Measurements from ENCODE around the gene CDK2AP2. TPM values are rescaled to one million over a fixed set of nuclear protein-coding genes. Genes with fewer than 3 reads are reported as not detected.
A peak's percentile ranks its signal among the peaks of the same experiment; 100 is the strongest.

CDK2AP2 gene
- total and polyA plus RNA-seq, 2 of the 8 experiments (the other 6 are each of a cell fraction or from before 2014, with no cell fraction given), result 49.6 to 65.1 TPM

DNA sequence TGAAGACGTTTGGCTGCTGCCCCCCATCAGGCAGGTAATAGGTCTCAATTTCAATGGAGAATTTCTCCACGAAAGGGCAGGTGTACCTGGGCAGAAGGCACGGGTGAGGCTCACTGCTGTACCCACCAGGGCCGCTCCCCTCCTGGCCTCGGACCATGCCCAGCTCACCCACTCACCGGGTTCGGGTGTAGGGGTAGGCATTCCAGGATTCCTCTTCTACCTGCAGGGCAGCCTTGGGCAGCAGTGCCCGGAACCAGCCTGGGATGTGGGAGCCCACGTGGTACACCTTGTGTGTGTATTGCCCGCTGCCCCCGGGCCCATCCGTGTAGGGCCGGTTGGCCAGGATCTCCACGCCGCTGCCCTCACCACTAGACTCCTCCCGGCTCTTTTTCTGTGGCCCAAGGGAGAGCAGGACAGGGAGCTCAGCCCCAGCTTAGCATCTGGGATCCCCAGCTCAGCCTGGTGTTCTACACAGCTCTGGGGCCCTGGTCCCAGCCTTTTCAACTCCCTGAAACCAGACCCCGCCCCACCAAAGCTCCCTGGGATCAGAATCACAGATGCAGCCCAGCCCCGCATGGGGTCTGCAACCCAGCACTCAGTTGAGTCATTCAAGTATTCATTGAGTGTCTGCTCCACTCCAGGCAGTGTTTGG is 5.5 kb downstream of the CDK2AP2 start:
- no peak for DNase-seq (ENCODE audit: low read depth in 1 of 2, low spot score in 2 of 2)
- Histone ChIP-seq H3K27ac (ENCODE audit: low read depth, low read length) (no peak overlapping the region), H3K9me3 (ENCODE audit: insufficient read depth in 2 of 2, low read depth in 1 of 2, low read length in 1 of 2) (no peaks in the 10 kb centered on the region), H2BK12ac (ENCODE audit: low read depth, low read length) (no peak overlapping the region), H4K8ac (ENCODE audit: extremely low read depth, insufficient read depth, low read length) (0 out of 2 replicates have a peak overlapping the region, but pooled peaks have one; percentile 35), H3K56ac (replicated peaks; ENCODE audit: insufficient read length, low read depth, low read length) (no peak overlapping the region), H4K91ac (replicated peaks; ENCODE audit: insufficient read length, low read length) (no peak overlapping the region), H3K9ac (replicated peaks in 1 of 4; ENCODE audit: extremely low read depth in 1 of 4, low read depth in 3 of 4, low read length in 3 of 4) (no peak overlapping the region), H3K14ac (ENCODE audit: insufficient read length) (no peak overlapping the region), H2BK120ac (replicated peaks; ENCODE audit: low read depth, low read length) (no peak overlapping the region), H3K23ac (ENCODE audit: insufficient read length) (no peak overlapping the region), H2BK5ac (ENCODE audit: low read depth, low read length) (no peak overlapping the region), H3K4me2 (ENCODE audit: insufficient read depth in 1 of 2, low read depth in 2 of 2, low read length in 2 of 2) (no peak overlapping the region), H3K36me3 (ENCODE audit: control insufficient read depth in 2 of 4, insufficient read depth in 4 of 4, low read length in 3 of 4) (peaks cover 0 to 8% (median 2%) of the 10 kb centered on the region in 4 experiments; a peak in 5 of 8 replicates), H3K4me1 (replicated peaks in 1 of 4; ENCODE audit: control insufficient read depth in 3 of 4, insufficient read depth in 4 of 4, low read length in 3 of 4) (peaks cover 0 to 26% (median 10%) of the 10 kb centered on the region in 4 experiments; a peak in 6 of 7 replicates), H2AFZ (ENCODE audit: low read length) (no peak overlapping the region), H3K27me3 (replicated peaks in 1 of 4; ENCODE audit: control insufficient read depth in 3 of 4, extremely low read depth in 1 of 4, insufficient read depth in 3 of 4, low read length in 3 of 4) (peaks cover 0 to 8% (median 4%) of the 10 kb centered on the region in 4 experiments; a peak in 3 of 7 replicates), H3K23me2 (ENCODE audit: low read depth, low read length) (peaks cover 17% of the 10 kb centered on the region; the same call in 1 of the 2 replicates), H3K18ac (ENCODE audit: extremely low read depth, low read length) (no peak overlapping the region), H3K79me2 (ENCODE audit: control insufficient read depth in 1 of 2, insufficient read depth in 2 of 2, low read length in 2 of 2) (0 out of 4 replicates have a peak, but pooled peaks cover 0 to 8% of the 10 kb centered on the region in 2 experiments), H3K79me1 (ENCODE audit: low read depth, low read length) (no peaks in the 10 kb centered on the region), H2BK20ac (ENCODE audit: low read length) (no peak overlapping the region), H4K5ac (ENCODE audit: insufficient read length, low read depth, low read length) (no peak overlapping the region), H3K4ac (replicated peaks; ENCODE audit: insufficient read length, low read depth, low read length) (no peak overlapping the region), H2AK5ac (ENCODE audit: low read depth, low read length) (no peak overlapping the region), H4K20me1 (replicated peaks in 1 of 2; ENCODE audit: control insufficient read depth in 1 of 2, insufficient read depth in 2 of 2, low read length in 2 of 2) (peaks cover 4 to 16% of the 10 kb centered on the region in 2 experiments), H2BK15ac (ENCODE audit: low read length) (no peak overlapping the region), H3K4me3 (ENCODE audit: extremely low read depth in 1 of 4, insufficient read depth in 2 of 4, low read depth in 3 of 4, low read length in 4 of 4) (no peak overlapping the region)
- TF ChIP-seq KDM1A (IDR thresholded peaks at IDR 0.05; ENCODE audit: borderline replicate concordance, low read length) (no peak), YY1 (IDR thresholded peaks at IDR 0.05; ENCODE audit: low read depth, low read length) (no peak), KDM4A (IDR thresholded peaks at IDR 0.05; ENCODE audit: low read depth, low read length, severe bottlenecking) (no peak), TAF1 (IDR thresholded peaks at IDR 0.05; ENCODE audit: low read depth, low read length) (no peak), EGR1 (IDR thresholded peaks at IDR 0.05; ENCODE audit: borderline replicate concordance, low read depth, low read length) (no peak), JUN (IDR thresholded peaks at IDR 0.05; ENCODE audit: low read depth, low read length) (no peak), POU5F1 (IDR thresholded peaks at IDR 0.05; ENCODE audit: low read depth, low read length) (no peak)
- ChIA-PET POLR2A (ENCODE audit: partially characterized antibody) (interaction anchor here (1.3 kb wide), 1 partner anchor 11 kb away, joined by 3 read pairs; no protein-coding TSS in a partner anchor), CTCF (ENCODE audit: partially characterized antibody) (interaction anchor here (1.2 to 1.4 kb wide), 3 partner anchors 10 to 112 kb away, joined by 3 to 4 read pairs (median 4); no protein-coding TSS in a partner anchor)
- FAIRE-seq, result no peak
- WGBS, 2 experiments (ENCODE audit: extremely low coverage in 1 of 2, insufficient coverage in 1 of 2, insufficient read length in 1 of 2, insufficient replicate concordance in 2 of 2, low coverage in 1 of 2, low lambda C conversion rate in 2 of 2, missing lambda C conversion rate in 1 of 2), result 91% methylated on average over 16 of the region's 18 CpGs; no CpG with 5 or more reads in 1 of the 2 experiments
